H9 (cell line): Measurements from ENCODE around the gene CDC25C. TPM values are rescaled to one million over a fixed set of nuclear protein-coding genes. Genes with fewer than 3 reads are reported as not detected.
A peak's percentile ranks its signal among the peaks of the same experiment; 100 is the strongest.

Source experiments
- DNase-seq: peaks from one replicate; pipeline ENCODE4 v3.0.0-alpha.2; 2017
- H2AFZ ChIP-seq: one replicate; pipeline ENCODE4 v1.6.1; 2013; ENCODE audit warnings: mild to moderate bottlenecking, low read length, control low read depth, moderate library complexity
- H2AK5ac ChIP-seq: 2 replicates; pipeline ENCODE4 v1.6.1; 2013; ENCODE audit warnings: low read length, control low read depth, mixed read lengths; ENCODE audit not compliant: insufficient read length
- H2BK120ac ChIP-seq: one replicate; pipeline ENCODE4 v1.6.1; 2013; ENCODE audit warnings: low read depth, mild to moderate bottlenecking, low read length, control low read depth, inconsistent platforms; ENCODE audit not compliant: poor library complexity, severe bottlenecking
- H2BK12ac ChIP-seq: 2 replicates; pipeline ENCODE4 v1.6.1; 2013; ENCODE audit warnings: low read length, control low read depth, mixed read lengths, low read depth; ENCODE audit not compliant: insufficient read length
- H2BK15ac ChIP-seq: 2 replicates; pipeline ENCODE4 v1.6.1; 2013; ENCODE audit warnings: low read depth, low read length, control low read depth
- H2BK20ac ChIP-seq: one replicate; pipeline ENCODE4 v1.6.1; 2013; ENCODE audit warnings: low read depth, mild to moderate bottlenecking, low read length, control low read depth, inconsistent platforms; ENCODE audit not compliant: poor library complexity, severe bottlenecking
- H2BK5ac ChIP-seq: 2 replicates; pipeline ENCODE4 v1.6.1; 2013; ENCODE audit warnings: low read length, control low read depth, mixed read lengths; ENCODE audit not compliant: insufficient read length
- H3K14ac ChIP-seq: 2 replicates; pipeline ENCODE4 v1.6.1; 2013; ENCODE audit warnings: low read length, control low read depth; ENCODE audit not compliant: insufficient read depth
- H3K18ac ChIP-seq: 2 replicates; pipeline ENCODE4 v1.6.1; 2013; ENCODE audit warnings: low read depth, mild to moderate bottlenecking, mixed read lengths, low read length, control low read depth; ENCODE audit not compliant: insufficient read length
- H3K23ac ChIP-seq: 2 replicates; pipeline ENCODE4 v1.6.1; 2013; ENCODE audit warnings: low read length, control low read depth, mixed read lengths, low read depth; ENCODE audit not compliant: insufficient read length
- H3K23me2 ChIP-seq: 2 replicates; pipeline ENCODE4 v1.6.1; 2013; ENCODE audit warnings: low read depth, mild to moderate bottlenecking, mixed read lengths, low read length, control low read depth; ENCODE audit not compliant: insufficient read length, poor library complexity, severe bottlenecking
- H3K27ac ChIP-seq: 2 replicates; pipeline ENCODE4 v1.5.1; 2013; ENCODE audit warnings: low read length, control low read depth, mixed read lengths, low read depth; ENCODE audit not compliant: insufficient read length
- H3K27me3 ChIP-seq: 2 replicates; pipeline ENCODE4 v1.6.1; 2013; ENCODE audit warnings: low read length, control low read depth, inconsistent platforms; ENCODE audit not compliant: insufficient read depth
- H3K4ac ChIP-seq: 2 replicates; pipeline ENCODE4 v1.6.1; 2013; ENCODE audit warnings: low read depth, mild to moderate bottlenecking, control low read depth, inconsistent platforms, low read length, moderate library complexity
- H3K4me1 ChIP-seq: 2 replicates; pipeline ENCODE4 v1.6.1; 2013; ENCODE audit warnings: low read length, control low read depth, inconsistent platforms; ENCODE audit not compliant: insufficient read depth
- H3K4me2 ChIP-seq: 2 replicates; pipeline ENCODE4 v1.6.1; 2013; ENCODE audit warnings: low read length, control low read depth, mixed read lengths; ENCODE audit not compliant: insufficient read length, insufficient read depth
- H3K56ac ChIP-seq: 2 replicates; pipeline ENCODE4 v1.6.1; 2013; ENCODE audit warnings: low read depth, mild to moderate bottlenecking, mixed read lengths, low read length, control low read depth; ENCODE audit not compliant: insufficient read length
- H3K79me1 ChIP-seq: 2 replicates; pipeline ENCODE4 v1.6.1; 2013; ENCODE audit warnings: low read depth, mild to moderate bottlenecking, moderate library complexity, low read length, control low read depth, inconsistent platforms; ENCODE audit not compliant: insufficient read depth, poor library complexity, severe bottlenecking
- H3K79me2 ChIP-seq: 2 replicates; pipeline ENCODE4 v1.6.1; 2013; ENCODE audit warnings: low read length, control low read depth, inconsistent platforms; ENCODE audit not compliant: insufficient read depth
- H3K9ac ChIP-seq: 2 replicates; pipeline ENCODE4 v1.6.1; 2013; ENCODE audit warnings: low read length, control low read depth, mixed read lengths; ENCODE audit not compliant: insufficient read length; ENCODE audit errors: extremely low read depth
- H3K9me3 ChIP-seq: one replicate; pipeline ENCODE4 v1.6.1; 2013; ENCODE audit warnings: low read depth, low read length, inconsistent platforms; ENCODE audit not compliant: control insufficient read depth
- H3T11ph ChIP-seq: one replicate; pipeline ENCODE4 v1.6.1; 2013; ENCODE audit warnings: mild to moderate bottlenecking, low read length, control low read depth, inconsistent platforms
- H4K20me1 ChIP-seq: one replicate; pipeline ENCODE4 v1.6.1; 2013; ENCODE audit not compliant: control insufficient read depth, insufficient read length, insufficient read depth
- H4K5ac ChIP-seq: 2 replicates; pipeline ENCODE4 v1.6.1; 2013; ENCODE audit warnings: low read depth, mild to moderate bottlenecking, mixed read lengths, low read length, control low read depth; ENCODE audit not compliant: insufficient read length
- H4K8ac ChIP-seq: replicated peaks from 2 replicates; pipeline ENCODE4 v1.6.1; 2013; ENCODE audit warnings: low read length, control low read depth, mixed read lengths, low read depth; ENCODE audit not compliant: insufficient read length
- H4K91ac ChIP-seq: 2 replicates; pipeline ENCODE4 v1.6.1; 2013; ENCODE audit warnings: low read depth, mild to moderate bottlenecking, moderate library complexity, mixed read lengths, low read length, control low read depth; ENCODE audit not compliant: insufficient read length
- H3K27ac Mint-ChIP-seq, 3 experiments: 2 replicates in 2 of 3; 3 replicates in 1 of 3; pipeline ENCODE4 v1.8.0; 2020 to 2021; ENCODE audit warnings: mixed read lengths in 3 of 3, mild to moderate bottlenecking in 1 of 3, moderate library complexity in 1 of 3
- H3K27me3 Mint-ChIP-seq: 2 replicates; pipeline ENCODE4 v1.8.0; 2021; ENCODE audit warnings: low read depth, mild to moderate bottlenecking, moderate library complexity, mixed read lengths
- H3K36me3 Mint-ChIP-seq, 3 experiments: 2 replicates in 2 of 3; 3 replicates in 1 of 3; pipeline ENCODE4 v1.8.0; 2020 to 2021; ENCODE audit warnings: low read depth in 3 of 3, mixed read lengths in 3 of 3; ENCODE audit not compliant: insufficient read depth in 1 of 3
- H3K4me1 Mint-ChIP-seq, 2 experiments: 2 replicates each; pipeline ENCODE4 v1.8.0; 2020; ENCODE audit warnings: mixed read lengths in 2 of 2
- H3K4me3 Mint-ChIP-seq, 2 experiments: 2 replicates in 1 of 2; 3 replicates in 1 of 2; pipeline ENCODE4 v1.8.0; 2020 to 2021; ENCODE audit warnings: mild to moderate bottlenecking in 2 of 2, mixed read lengths in 2 of 2, moderate library complexity in 1 of 2
- H3K9me3 Mint-ChIP-seq, 2 experiments: 2 replicates in 1 of 2; 3 replicates in 1 of 2; pipeline ENCODE4 v1.8.0; 2020; ENCODE audit warnings: mild to moderate bottlenecking in 2 of 2, mixed read lengths in 2 of 2, moderate library complexity in 1 of 2
- CTCF ChIP-seq: fragments of 200-600 bp; sonication (generic); conservative IDR thresholded peaks from 3 replicates; pipeline ENCODE4 v1.8.0; 2021; ENCODE audit warnings: antibody characterized with exemption, mild to moderate bottlenecking
- WGBS: extraction: QIAGEN DNeasy Blood & Tissue Kit; methylation state at CpG from one replicate; pipeline ENCODE4 v1.1.7; 2013; ENCODE audit warnings: missing lambda C conversion rate, low lambda C conversion rate, mixed read lengths; ENCODE audit not compliant: insufficient read length; ENCODE audit errors: extremely low coverage; 5-methylcytosine and 5-hydroxymethylcytosine counted together
- total RNA-seq: library from RNA; stranded (reverse); gene quantifications from 2 replicates; pipeline ENCODE4 v1.2.1, GENCODE V29; 2021

Gene CDC25C
- total RNA-seq, 1 experiment from 2014 or later, result 22.8 TPM

- no peak overlapping the region for H4K8ac ChIP-seq
- H2BK15ac ChIP-seq, result no peak overlapping the region
- H3K27me3 ChIP-seq, result no peaks in the 10 kb centered on the region
- H3K4ac ChIP-seq, result no peak overlapping the region
- Mint-ChIP-seq H3K4me3 (peak overlapping the region; percentile 88 to 98), H3K27ac (peak overlapping the region in 2 of 3 experiments; percentile 98 to 99; a peak in 4 of 7 replicates), H3K9me3 (peaks cover 0 to 4% of the 10 kb centered on the region in 2 experiments; a peak in 1 of 5 replicates), H3K4me1 (peaks cover 24 to 28% of the 10 kb centered on the region in 2 experiments), H3K27me3 (no peaks in the 10 kb centered on the region), H3K36me3 (peaks cover 0 to 18% (median 13%) of the 10 kb centered on the region in 3 experiments; a peak in 4 of 7 replicates)
- H3K79me2 ChIP-seq, result peaks cover 26% of the 10 kb centered on the region; the same call in 1 of the 2 replicates
- no peak overlapping the region for H3K9ac ChIP-seq
- H3K23ac ChIP-seq, result no peak overlapping the region
- H3K4me1 ChIP-seq, result peaks cover 6% of the 10 kb centered on the region
- no peaks in the 10 kb centered on the region for H4K20me1 ChIP-seq
- H3K23me2 ChIP-seq, result peaks cover 9% of the 10 kb centered on the region
- H2BK20ac ChIP-seq, result no peak overlapping the region
- WGBS, result no CpG with 5 or more reads among the region's 6 CpGs
- peak overlapping the region; percentile 44 for H3K27ac ChIP-seq
- no peak overlapping the region for H4K91ac ChIP-seq
- DNase-seq, result peak; percentile 64
- no peak overlapping the region for H2BK120ac ChIP-seq
- H3T11ph ChIP-seq, result no peak overlapping the region
- H2AK5ac ChIP-seq, result no peak overlapping the region
- no peak overlapping the region for H2AFZ ChIP-seq
- no peak overlapping the region for H3K56ac ChIP-seq
- no peak overlapping the region for H3K18ac ChIP-seq
- H2BK12ac ChIP-seq, result no peak overlapping the region
- TF ChIP-seq CTCF, result no peak; the same call in 2 of the 3 replicates
- H2BK5ac ChIP-seq, result no peak overlapping the region
- peak overlapping the region; percentile 88 for H3K4me2 ChIP-seq
- no peak overlapping the region for H3K14ac ChIP-seq
- peaks cover 5% of the 10 kb centered on the region for H3K79me1 ChIP-seq
- H3K9me3 ChIP-seq, result no peaks in the 10 kb centered on the region
- H4K5ac ChIP-seq, result no peak overlapping the region
Observed at GRCh38 chr5:138354926-138355378, 23.3 kb upstream of the CDC25C start.
